IMR-90 (cell line): ENCODE data around the gene HECW1. TPM values are rescaled to one million over a fixed set of nuclear protein-coding genes. Genes with fewer than 3 reads are reported as not detected.

ENCODE experiments used
- ATAC-seq: fragments of 200-7000 bp; cut with Tn5 transposase; 2 replicates; pipeline ENCODE4 v1.9.1; 2020; ENCODE audit warnings: low read depth, mild to moderate bottlenecking, moderate library complexity
- BruUV-seq: library from RNA; stranded (reverse); fragments of 400-500 nt; replicated peaks from 2 replicates; lab custom pipeline; 2021; lab: Mats Ljungman, UMichigan
- CTCF ChIA-PET: fragments of 300-600 bp; formaldehyde crosslinking; extraction: SDS; loops from one replicate; lab custom pipeline; 2021; ENCODE audit warnings: antibody characterized with exemption; lab: Yijun Ruan, JAX
- POLR2A ChIA-PET: fragments of 300-600 bp; sonication (Branson Sonifier 250); formaldehyde crosslinking; loops from one replicate; lab custom pipeline; 2022; ENCODE audit warnings: antibody characterized with exemption; ENCODE audit not compliant: unreplicated experiment; lab: Charles Lee
- DNase-seq: peaks from one replicate; pipeline ENCODE4 v3.0.0; 2013
- H2AFZ ChIP-seq: replicated peaks from 2 replicates; pipeline ENCODE3; 2013; ENCODE audit warnings: low read length, mild to moderate bottlenecking; ENCODE audit not compliant: poor library complexity
- H2AK5ac ChIP-seq: 2 replicates; pipeline ENCODE4 v1.6.1; 2013; ENCODE audit warnings: low read depth, low read length, inconsistent platforms
- H2AK9ac ChIP-seq: replicated peaks from 2 replicates; pipeline ENCODE3; 2013; ENCODE audit warnings: mild to moderate bottlenecking, low read depth, low read length, moderate library complexity; ENCODE audit not compliant: poor library complexity
- H2BK120ac ChIP-seq: 2 replicates; pipeline ENCODE4 v1.6.1; 2013; ENCODE audit warnings: low read depth, low read length, inconsistent platforms
- H2BK15ac ChIP-seq: 3 replicates; pipeline ENCODE4 v1.6.1; 2013; ENCODE audit warnings: low read depth, low read length, inconsistent platforms
- H2BK20ac ChIP-seq: 2 replicates; pipeline ENCODE4 v1.6.1; 2013; ENCODE audit warnings: low read depth, mild to moderate bottlenecking, inconsistent platforms, low read length, moderate library complexity
- H2BK5ac ChIP-seq: 2 replicates; pipeline ENCODE4 v1.6.1; 2013; ENCODE audit warnings: mild to moderate bottlenecking, low read depth, low read length, inconsistent platforms; ENCODE audit not compliant: poor library complexity, severe bottlenecking
- H3K14ac ChIP-seq: replicated peaks from 2 replicates; pipeline ENCODE4 v1.6.1; 2013; ENCODE audit warnings: low read depth, low read length, inconsistent platforms
- H3K18ac ChIP-seq: 2 replicates; pipeline ENCODE4 v1.6.1; 2013; ENCODE audit warnings: low read depth, low read length, control low read depth
- H3K23ac ChIP-seq: 2 replicates; pipeline ENCODE4 v1.6.1; 2013; ENCODE audit warnings: low read depth, low read length, inconsistent platforms
- H3K27ac ChIP-seq: 2 replicates; pipeline ENCODE4 v1.5.1; 2013; ENCODE audit warnings: mild to moderate bottlenecking, control low read depth, low read length; ENCODE audit not compliant: insufficient read depth
- H3K27me3 ChIP-seq: 2 replicates; pipeline ENCODE4 v1.6.1; 2013; ENCODE audit warnings: low read length; ENCODE audit not compliant: control insufficient read depth, insufficient read depth
- H3K36me3 ChIP-seq: 2 replicates; pipeline ENCODE4 v1.6.1; 2013; ENCODE audit warnings: low read length, mixed read lengths; ENCODE audit not compliant: control insufficient read depth, insufficient read depth
- H3K4ac ChIP-seq: 2 replicates; pipeline ENCODE4 v1.6.1; 2013; ENCODE audit warnings: low read depth, low read length, inconsistent platforms
- H3K4me1 ChIP-seq: 2 replicates; pipeline ENCODE4 v1.6.1; 2013; ENCODE audit warnings: low read length, mixed read lengths; ENCODE audit not compliant: control insufficient read depth, insufficient read depth
- H3K4me2 ChIP-seq: 2 replicates; pipeline ENCODE4 v1.6.1; 2013; ENCODE audit warnings: low read depth, mild to moderate bottlenecking, control low read depth, low read length, moderate library complexity
- H3K4me3 ChIP-seq: 2 replicates; pipeline ENCODE4 v1.5.1; 2013; ENCODE audit warnings: low read depth, mild to moderate bottlenecking, control low read depth, low read length, moderate library complexity; ENCODE audit not compliant: insufficient read depth
- H3K56ac ChIP-seq: 2 replicates; pipeline ENCODE4 v1.6.1; 2013; ENCODE audit warnings: low read length, inconsistent platforms; ENCODE audit not compliant: insufficient read depth; ENCODE audit errors: extremely low read depth
- H3K79me1 ChIP-seq, 2 experiments: 2 replicates each; pipeline ENCODE4 v1.6.1; 2013; ENCODE audit warnings: low read length in 2 of 2, inconsistent platforms in 1 of 2, low read depth in 1 of 2
- H3K9ac ChIP-seq: 2 replicates; pipeline ENCODE4 v1.6.1; 2013; ENCODE audit warnings: low read depth, low read length, control low read depth
- H3K9me1 ChIP-seq: 2 replicates; pipeline ENCODE4 v1.6.1; 2013; ENCODE audit warnings: low read length, inconsistent platforms; ENCODE audit not compliant: insufficient read depth
- H3K9me3 ChIP-seq: 2 replicates; pipeline ENCODE4 v1.6.1; 2013; ENCODE audit warnings: low read length; ENCODE audit not compliant: control insufficient read depth, insufficient read depth
- H4K20me1 ChIP-seq: 2 replicates; pipeline ENCODE4 v1.6.1; 2013; ENCODE audit warnings: low read length, inconsistent platforms; ENCODE audit not compliant: insufficient read depth
- H4K5ac ChIP-seq: 2 replicates; pipeline ENCODE4 v1.6.1; 2013; ENCODE audit warnings: mild to moderate bottlenecking, low read depth, low read length, control low read depth
- H4K8ac ChIP-seq, 2 experiments: 2 replicates each; pipeline ENCODE4 v1.6.1; 2013; ENCODE audit warnings: low read depth in 2 of 2, low read length in 2 of 2, control low read depth in 1 of 2, inconsistent platforms in 1 of 2
- H4K91ac ChIP-seq: 2 replicates; pipeline ENCODE4 v1.6.1; 2013; ENCODE audit warnings: low read depth, low read length, inconsistent platforms; ENCODE audit not compliant: insufficient read depth
- CHD1 ChIP-seq: IDR thresholded peaks from 2 replicates; pipeline ENCODE4 v1.6.1; 2012; ENCODE audit warnings: low read depth, low read length, improper control_type of control experiment
- CTCF ChIP-seq: conservative IDR thresholded peaks from 2 replicates; pipeline ENCODE4 v1.5.1; 2012; ENCODE audit warnings: mild to moderate bottlenecking, low read depth, low read length, improper control_type of control experiment
- FOS ChIP-seq: fragments of 150-350 bp; IDR thresholded peaks from 2 replicates; pipeline ENCODE4 v1.6.1; 2016; ENCODE audit warnings: low read depth, low read length
- MXI1 ChIP-seq: IDR thresholded peaks from 2 replicates; pipeline ENCODE4 v1.6.1; 2012; ENCODE audit warnings: low read depth, mild to moderate bottlenecking, low read length, moderate library complexity, borderline replicate concordance
- POLR2A ChIP-seq: IDR thresholded peaks from 2 replicates; pipeline ENCODE4 v1.6.1; 2012; ENCODE audit warnings: mild to moderate bottlenecking, low read depth, low read length
- RCOR1 ChIP-seq: IDR thresholded peaks from 2 replicates; pipeline ENCODE4 v1.6.1; 2012; ENCODE audit warnings: mild to moderate bottlenecking, low read length, improper control_type of control experiment; ENCODE audit not compliant: insufficient replicate concordance
- SMC3 ChIP-seq: fragments of 150-350 bp; IDR thresholded peaks from 2 replicates; pipeline ENCODE4 v1.6.1; 2016; ENCODE audit warnings: low read depth, mild to moderate bottlenecking, antibody characterized with exemption, low read length, moderate library complexity
- USF2 ChIP-seq: fragments of 150-350 bp; IDR thresholded peaks from 2 replicates; pipeline ENCODE4 v1.6.1; 2017; ENCODE audit warnings: mild to moderate bottlenecking, antibody characterized with exemption, low read length, low read depth
- WGBS, 2 experiments: methylation state at CpG; one replicate each; pipeline versions ENCODE4 v1.1.5 to v1.1.7; 2013; ENCODE audit warnings: missing lambda C conversion rate in 2 of 2; ENCODE audit not compliant: insufficient read length in 1 of 2; ENCODE audit errors: extremely low coverage in 2 of 2; 5-methylcytosine and 5-hydroxymethylcytosine counted together
- dilution Hi-C: fragments of 300-500 bp; cut with HindIII; formaldehyde crosslinking; loops from one replicate; pipeline ENCODE4 v1.14.3; 2018; ENCODE audit warnings: low sequenced_read_pairs; ENCODE audit not compliant: unreplicated experiment
- in situ Hi-C: fragments of 300-500 bp; cut with MboI; formaldehyde crosslinking; loops from 3 replicates; pipeline ENCODE4 v1.14.3; 2019; ENCODE audit warnings: low sequenced_read_pairs, inconsistent platforms, mixed read lengths
- intact Hi-C: fragments of 100-400 bp; cut with micrococcal nuclease; formaldehyde crosslinking; loops from 2 replicates; pipeline ENCODE4 v1.10.0; 2022
- polyA plus RNA-seq, 3 experiments: library from polyadenylated mRNA; depleted of rRNA; stranded (reverse); fragments of >200 nt; gene quantifications; 2 replicates each; pipeline ENCODE4 v1.2.3, GENCODE V29; 2012; ENCODE audit warnings: low replicate concordance in 1 of 3
- total RNA-seq: library from RNA; depleted of rRNA; stranded (reverse); fragments of >200 nt; gene quantifications from 2 replicates; pipeline ENCODE4 v1.2.3, GENCODE V29; 2012

HECW1 gene
- total and polyA plus RNA-seq, 2 of the 4 experiments (the other 2 are of a cell fraction): 0.56 to 1.3 TPM

- no peaks in the 10 kb centered on the region for H3K79me1 ChIP-seq
- no peak overlapping the region for H2AFZ ChIP-seq
- no peak overlapping the region for H3K56ac ChIP-seq
- no peak overlapping the region for H2BK5ac ChIP-seq
- H3K14ac ChIP-seq: no peak overlapping the region
- WGBS, 2 experiments: no CpG with 5 or more reads among the region's 5 CpGs
- no peak for DNase-seq
- no peak overlapping the region for H3K23ac ChIP-seq
- intact Hi-C loops: no loop called here
- H2AK9ac ChIP-seq: no peak overlapping the region
- no peak overlapping the region for H3K9ac ChIP-seq
- no peaks in the 10 kb centered on the region for H3K9me1 ChIP-seq
- H2BK15ac ChIP-seq: no peak overlapping the region
- ChIA-PET POLR2A (no interaction called here), CTCF (no interaction called here)
- H3K4me2 ChIP-seq: no peak overlapping the region
- BruUV-seq: no TSS peak
- in situ Hi-C loops: no loop called here
- H4K20me1 ChIP-seq: no peaks in the 10 kb centered on the region
- H4K91ac ChIP-seq: no peak overlapping the region
- no peak for ATAC-seq
- no peaks in the 10 kb centered on the region for H3K9me3 ChIP-seq
- H4K8ac ChIP-seq: no peak overlapping the region
- no peak overlapping the region for H3K18ac ChIP-seq
- H3K27ac ChIP-seq: no peak overlapping the region
- H2BK20ac ChIP-seq: no peak overlapping the region
- H4K5ac ChIP-seq: no peak overlapping the region
- H3K4me1 ChIP-seq: no peaks in the 10 kb centered on the region
- no peak overlapping the region for H2BK120ac ChIP-seq
- no peaks in the 10 kb centered on the region; the same call in 1 of the 2 replicates for H3K27me3 ChIP-seq
- H3K4me3 ChIP-seq: no peak overlapping the region
- H3K4ac ChIP-seq: no peak overlapping the region
- H3K36me3 ChIP-seq: no peaks in the 10 kb centered on the region
- no peak for TF ChIP-seq USF2
- no peak for TF ChIP-seq RCOR1
- no peak for TF ChIP-seq CHD1
- no peak for TF ChIP-seq SMC3
- no peak for TF ChIP-seq MXI1
- no peak for TF ChIP-seq FOS
- TF ChIP-seq CTCF: no peak
- no peak for TF ChIP-seq POLR2A
- dilution Hi-C loops: no loop called here
- H2AK5ac ChIP-seq: no peak overlapping the region
Measured at GRCh38 chr7:43311052-43311451, 198.6 kb downstream of the HECW1 start.
